Left ventricle myocardium superior (tissue), 1 donor: ENCODE data around the gene RLN3. TPM values are rescaled to one million over a fixed set of nuclear protein-coding genes. Genes with fewer than 3 reads are reported as not detected.
"Not testable (repeated sequence)": the region's sequence is repeated elsewhere in the genome, so short reads cannot be mapped to it uniquely, and the experiment has no call there.

Source experiments
- ATAC-seq: fragments of 200-7000 bp; cut with Tn5 transposase; one replicate; pipeline ENCODE4 v1.9.1; 2020; ENCODE audit warnings: mild to moderate bottlenecking, moderate library complexity
- DNase-seq: peaks from one replicate; pipeline ENCODE4 v3.0.0-alpha.2; 2020
- intact Hi-C: fragments of 100-400 bp; cut with micrococcal nuclease; formaldehyde crosslinking; loops from one replicate; pipeline ENCODE4 v1.11.0; 2022
- total RNA-seq: library from RNA; stranded (reverse); fragmentation: NEBNext Ultra II Directional; extraction: Animal tissue kit (Norgen Biotek cat#: 25700); gene quantifications from one replicate; pipeline ENCODE4 v1.2.1, GENCODE V29; 2021
- donor health status: DM: no; HTN: yes; CAD: no; lungs with severe emphysema.

Gene RLN3
- total RNA-seq, 1 donor from 2014 or later, result not detected

GRCh38 chr19:14048443-14049153 is 20.6 kb downstream of the RLN3 start:
- intact Hi-C loops, result no loop called here
- ATAC-seq (peak; percentile 68), DNase-seq (peak; percentile 67)

- no peak for ATAC-seq
- intact Hi-C loops, result no loop called here
- no peak for DNase-seq
Observed at GRCh38 chr19:14050512-14050911, 22.6 kb downstream of the RLN3 start.

GRCh38 chr19:14050961-14051360 is 23.0 kb downstream of the RLN3 start:
- DNase-seq, intact Hi-C loops, ATAC-seq: not testable (repeated sequence)

- intact Hi-C loops, result no loop called here
- DNase-seq, result no peak
- no peak for ATAC-seq
Observed at GRCh38 chr19:14051980-14052379, 24.0 kb downstream of the RLN3 start.

- intact Hi-C loops, result no loop called here
- ATAC-seq, result no peak
- no peak for DNase-seq
Observed at GRCh38 chr19:14052470-14052869, 24.5 kb downstream of the RLN3 start.

DNA sequence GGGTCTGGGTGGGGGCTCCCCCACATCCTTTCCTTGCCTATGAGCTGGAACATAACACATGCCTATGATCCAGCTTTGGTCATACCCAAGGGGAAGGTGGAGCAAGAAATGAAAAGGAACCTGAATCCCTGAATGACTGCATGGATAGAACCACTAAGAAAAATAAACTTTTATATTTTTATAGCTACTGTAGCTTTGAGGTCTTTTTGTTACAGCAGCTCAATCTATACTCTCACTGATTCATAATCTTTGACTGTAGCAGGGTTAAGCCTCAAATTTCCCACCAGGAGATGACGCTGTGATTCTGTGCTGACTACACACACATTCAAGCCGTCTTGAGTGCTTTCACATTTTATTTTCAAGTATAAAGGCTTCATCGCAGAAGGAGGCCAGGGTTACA is 25.1 kb downstream of the RLN3 start:
- DNase-seq (no peak), ATAC-seq (no peak)
- intact Hi-C loops, result no loop called here

DNA sequence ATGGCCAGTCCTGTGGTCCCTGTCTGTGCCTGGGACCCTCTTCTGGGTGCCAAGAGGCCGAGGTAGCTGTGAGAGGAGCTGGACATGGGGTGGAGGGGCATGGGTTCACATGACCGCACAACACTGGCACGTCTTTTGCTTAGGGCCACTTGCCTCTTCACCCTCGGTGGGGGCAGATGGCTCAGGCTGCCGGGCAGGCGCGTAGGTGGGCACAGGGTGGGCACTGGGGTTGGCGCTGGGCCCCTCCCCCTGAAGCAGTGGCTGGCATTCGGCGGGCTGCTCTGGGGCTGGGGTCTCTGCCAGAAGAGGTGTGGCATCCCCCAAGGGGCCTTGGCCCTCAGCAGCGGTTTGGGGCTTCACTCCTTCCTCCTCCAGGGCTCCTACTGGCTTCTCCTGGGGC is 25.6 kb downstream of the RLN3 start:
- DNase-seq (no peak), ATAC-seq (no peak)
- intact Hi-C loops, result no loop called here

GRCh38 chr19:14054099-14054498 is 26.2 kb downstream of the RLN3 start:
- ATAC-seq (no peak), DNase-seq (no peak)
- intact Hi-C loops, result no loop called here

GRCh38 chr19:14054721-14055120 is 26.8 kb downstream of the RLN3 start:
- no peak for DNase-seq
- intact Hi-C loops, result no loop called here
- no peak for ATAC-seq

GRCh38 chr19:14055396-14055795 is 27.4 kb downstream of the RLN3 start:
- intact Hi-C loops, result no loop called here
- DNase-seq (no peak), ATAC-seq (no peak)

- ATAC-seq (no peak), DNase-seq (no peak)
- intact Hi-C loops, result no loop called here
Observed at GRCh38 chr19:14056069-14056666, 28.2 kb downstream of the RLN3 start.

DNA sequence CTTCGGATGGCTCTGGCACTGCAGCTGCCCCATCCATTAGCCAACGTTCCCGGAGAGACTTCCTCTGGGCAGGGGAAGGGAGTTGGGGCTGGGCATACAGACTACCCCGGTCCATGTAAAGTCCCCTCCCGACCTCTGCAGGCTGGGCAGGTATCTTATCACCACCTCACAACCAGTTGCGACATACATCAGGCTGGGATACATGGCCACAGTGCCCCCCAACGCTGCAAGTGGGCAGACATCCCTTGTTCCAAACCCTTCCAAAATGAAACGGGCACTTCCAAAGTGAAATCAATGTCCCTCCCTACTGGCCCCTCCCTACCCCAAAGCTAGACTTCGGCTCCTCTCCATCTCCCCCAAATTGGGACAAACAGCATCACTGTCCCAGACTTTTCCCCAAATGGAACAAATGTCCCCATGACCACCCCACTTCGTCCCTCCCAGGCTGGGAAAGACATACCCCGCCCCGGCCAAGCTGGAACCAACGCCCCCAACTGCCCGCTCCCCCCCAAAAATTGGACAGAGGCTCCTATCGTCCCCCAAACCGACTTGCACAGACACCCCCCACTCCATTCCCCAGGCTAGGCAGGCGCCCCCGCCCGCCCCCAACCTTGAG is 28.9 kb downstream of the RLN3 start:
- peak; percentile 10 for ATAC-seq
- intact Hi-C loops, result no loop called here

DNA sequence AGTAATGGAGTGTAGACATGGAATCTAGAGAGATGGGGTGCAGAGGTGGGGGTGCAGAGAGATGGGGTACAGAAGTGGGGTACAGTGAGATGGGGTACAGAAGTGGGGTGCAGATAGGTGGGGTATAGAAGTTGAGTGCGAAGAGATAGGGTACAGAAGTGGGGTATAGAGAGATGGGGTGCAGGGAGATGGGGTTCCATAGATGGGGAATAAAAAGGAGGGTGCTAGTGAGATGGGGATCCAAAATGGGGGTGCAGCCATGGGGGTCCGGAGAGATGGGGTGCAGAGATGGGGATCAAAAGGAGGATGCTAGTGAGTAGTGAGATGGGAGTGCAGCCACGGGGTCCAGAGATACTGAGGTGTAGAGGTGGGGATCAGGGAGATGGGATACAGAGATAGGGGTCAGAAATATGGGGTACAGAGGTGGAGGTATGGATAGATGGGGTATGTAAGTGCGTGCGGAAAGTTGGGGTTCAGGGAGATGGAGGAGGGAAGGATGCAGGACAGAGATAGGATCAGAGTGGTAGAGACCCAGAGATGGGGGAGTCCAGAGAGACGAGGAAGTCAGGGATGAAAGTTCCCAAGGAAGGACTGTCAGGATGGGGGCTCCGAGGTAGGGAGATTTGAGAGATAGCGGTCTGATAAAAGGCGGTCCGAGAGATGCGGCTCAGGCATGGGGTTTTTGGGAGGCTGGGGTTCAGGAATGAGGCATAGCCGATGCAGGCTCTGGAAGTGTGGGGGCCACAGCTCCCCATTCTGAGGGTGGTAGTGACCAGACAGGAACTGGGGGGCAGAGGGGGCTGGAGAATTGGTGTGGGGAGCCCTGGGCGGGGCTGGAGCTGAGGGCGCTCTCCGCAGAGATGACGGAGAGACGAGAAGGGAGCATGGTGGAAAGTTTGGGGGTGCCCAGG is 30.5 kb downstream of the RLN3 start:
- intact Hi-C loops, result no loop called here
- DNase-seq, result no peak
- no peak for ATAC-seq

More for the DNA sequence above, 28.9 kb downstream of the RLN3 start:
- DNase-seq, result no peak

DNA sequence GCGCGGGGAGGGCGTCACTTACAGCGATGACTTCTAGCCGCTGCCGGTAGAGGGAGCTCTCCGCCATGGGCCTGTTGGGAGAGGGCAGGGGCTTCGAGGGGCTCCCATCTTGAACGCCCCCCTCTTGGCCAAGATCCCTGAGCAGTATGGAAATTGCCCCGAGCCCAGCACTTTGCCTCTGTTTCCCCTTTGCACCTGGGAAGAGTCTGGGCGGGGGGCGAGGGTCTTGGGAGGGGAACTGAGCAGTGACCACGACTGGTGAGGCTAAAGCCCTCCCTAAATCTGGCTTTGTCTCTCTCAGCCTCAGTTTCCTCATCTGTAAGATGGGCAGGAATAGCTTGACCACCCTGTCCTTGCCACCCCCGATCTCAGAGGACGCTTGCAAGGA is 31.1 kb downstream of the RLN3 start:
- ATAC-seq (no peak), DNase-seq (no peak)
- intact Hi-C loops, result no loop called here

- intact Hi-C loops, result no loop called here
- no peak for ATAC-seq
- no peak for DNase-seq
Observed at GRCh38 chr19:14059652-14060155, 31.8 kb downstream of the RLN3 start.

GRCh38 chr19:14061081-14061749 is 33.3 kb downstream of the RLN3 start:
- no peak for ATAC-seq
- intact Hi-C loops, result no loop called here

DNA sequence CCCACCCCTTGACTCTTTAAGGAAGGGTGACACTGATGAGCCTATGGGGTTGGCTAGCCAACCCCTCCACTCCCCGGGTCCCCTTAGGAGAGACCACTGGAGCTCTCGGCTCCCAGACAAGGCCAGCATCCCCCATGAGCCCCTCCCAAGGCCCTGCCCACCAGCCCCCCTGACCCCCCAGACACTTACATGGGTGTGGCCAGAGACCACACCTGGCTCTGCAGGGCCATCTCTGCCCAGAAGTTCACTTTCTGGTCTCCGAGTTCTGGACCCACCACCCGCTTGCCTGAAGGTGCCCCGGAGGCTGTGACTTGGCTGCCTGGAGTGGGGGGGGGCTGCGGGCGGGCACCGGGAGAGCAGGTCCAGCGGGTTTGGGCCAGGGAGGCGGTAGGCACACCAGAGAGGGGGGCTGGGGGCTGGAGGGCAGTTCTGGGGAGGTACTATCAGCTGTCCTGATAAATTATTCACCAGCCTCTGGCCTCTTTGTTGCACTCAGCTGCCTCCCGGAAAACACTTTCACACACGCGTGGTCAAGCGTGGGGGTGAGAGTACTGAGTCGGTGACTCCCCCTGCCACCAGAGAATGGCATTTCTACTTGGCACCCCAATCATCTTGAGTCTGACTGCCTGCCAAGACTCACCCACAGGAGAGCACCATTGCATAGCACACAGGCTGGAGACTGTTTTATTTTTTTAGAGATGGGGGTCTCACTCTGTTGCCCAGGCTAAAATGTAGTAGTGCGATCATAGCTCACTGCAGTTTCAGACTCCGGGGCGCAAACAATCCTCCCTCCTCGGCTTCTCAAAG is 34.0 kb downstream of the RLN3 start, which contains the start of gene PALM3:
TSS of gene PALM3 (minus strand) at position 326 of the 807 bp plus-strand sequence. CDS start at position 230, 96 bp downstream.
- DNase-seq, result no peak
- intact Hi-C loops, result no loop called here
- ATAC-seq, result peak; percentile 27

More at GRCh38 chr19:14061081-14061749, 33.3 kb downstream of the RLN3 start:
- no peak for DNase-seq

DNA sequence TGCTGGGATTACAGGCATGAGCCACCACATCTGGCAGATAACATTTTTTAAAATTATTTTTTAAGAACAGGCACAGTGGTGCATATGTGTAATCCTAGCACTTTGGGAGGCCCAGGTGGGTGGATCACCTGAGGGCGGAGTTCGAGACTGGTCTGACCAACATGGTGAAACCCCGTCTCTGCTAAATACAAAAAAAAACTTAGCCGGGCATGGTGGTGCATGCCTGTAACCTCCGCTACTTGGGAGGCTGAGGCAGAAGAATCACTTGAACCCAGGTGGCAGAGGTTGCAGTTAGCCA is 34.6 kb downstream of the RLN3 start:
- no peak for DNase-seq
- no peak for ATAC-seq
- intact Hi-C loops, result no loop called here
